ENCODE results near the gene ARSG.
"Not testable (repeated sequence)": the region's sequence is repeated elsewhere in the genome, so short reads cannot be mapped to it uniquely, and the experiment has no call there.

ARSG gene

GRCh38 chr17:68277807-68278206 is 13.5 kb upstream of the ARSG start:
- DNase-seq (ENCODE audit: low spot score) = no peak

- DNase-seq (ENCODE audit: low spot score) = not testable (repeated sequence)
Measured at GRCh38 chr17:68281965-68282364, 9.3 kb upstream of the ARSG start.

GRCh38 chr17:68288375-68288774 is 2.9 kb upstream of the ARSG start:
- no peak for DNase-seq (ENCODE audit: low spot score)

- DNase-seq (ENCODE audit: low spot score) = no peak
Measured at GRCh38 chr17:68288804-68289203, 2.5 kb upstream of the ARSG start.

GRCh38 chr17:68289473-68289872 is 1.8 kb upstream of the ARSG start:
- DNase-seq (ENCODE audit: low spot score) = no peak

- no peak for DNase-seq (ENCODE audit: low spot score)
Measured at GRCh38 chr17:68289936-68290267, 1.4 kb upstream of the ARSG start.

- peak; percentile 74 for DNase-seq (ENCODE audit: low spot score)
Measured at GRCh38 chr17:68290268-68290954, 884 bp upstream of the ARSG start.

- DNase-seq (ENCODE audit: low spot score) = peak; percentile 98
Measured at GRCh38 chr17:68291836-68292688, 767 bp downstream of the ARSG start.

- no peak for DNase-seq (ENCODE audit: low spot score)
Measured at GRCh38 chr17:68292689-68293040, 1.4 kb downstream of the ARSG start.

GRCh38 chr17:68293490-68294195 is 2.3 kb downstream of the ARSG start:
- no peak for DNase-seq (ENCODE audit: low spot score)

GRCh38 chr17:68294196-68294555 is 2.9 kb downstream of the ARSG start:
- no peak for DNase-seq (ENCODE audit: low spot score)

GRCh38 chr17:68294617-68295016 is 3.3 kb downstream of the ARSG start:
- DNase-seq (ENCODE audit: low spot score) = no peak

GRCh38 chr17:68295086-68295485 is 3.8 kb downstream of the ARSG start:
- DNase-seq (ENCODE audit: low spot score) = no peak

- no peak for DNase-seq (ENCODE audit: low spot score)
Measured at GRCh38 chr17:68296217-68297191, 5.2 kb downstream of the ARSG start.

- DNase-seq (ENCODE audit: low spot score) = no peak
Measured at GRCh38 chr17:68297195-68297594, 5.9 kb downstream of the ARSG start.

GRCh38 chr17:68298601-68299000 is 7.3 kb downstream of the ARSG start:
- DNase-seq (ENCODE audit: low spot score) = no peak

GRCh38 chr17:68299817-68300216 is 8.5 kb downstream of the ARSG start:
- DNase-seq (ENCODE audit: low spot score) = no peak

- DNase-seq (ENCODE audit: low spot score) = no peak
Measured at GRCh38 chr17:68301438-68301959, 10.2 kb downstream of the ARSG start.

- DNase-seq (ENCODE audit: low spot score) = no peak
Measured at GRCh38 chr17:68302066-68302564, 10.8 kb downstream of the ARSG start.

GRCh38 chr17:68302666-68303065 is 11.4 kb downstream of the ARSG start:
- DNase-seq (ENCODE audit: low spot score) = no peak

GRCh38 chr17:68304706-68305105 is 13.4 kb downstream of the ARSG start:
- no peak for DNase-seq (ENCODE audit: low spot score)

GRCh38 chr17:68305142-68305541 is 13.8 kb downstream of the ARSG start:
- no peak for DNase-seq (ENCODE audit: low spot score)
